H9 (cell line): ENCODE measurements around the gene KRTAP1-1. TPM values are rescaled to one million over a fixed set of nuclear protein-coding genes. Genes with fewer than 3 reads are reported as not detected.

Experiments
- DNase-seq: peaks from one replicate; pipeline ENCODE4 v3.0.0-alpha.2; 2017
- H2AFZ ChIP-seq: one replicate; pipeline ENCODE4 v1.6.1; 2013; ENCODE audit warnings: mild to moderate bottlenecking, low read length, control low read depth, moderate library complexity
- H2AK5ac ChIP-seq: 2 replicates; pipeline ENCODE4 v1.6.1; 2013; ENCODE audit warnings: low read length, control low read depth, mixed read lengths; ENCODE audit not compliant: insufficient read length
- H2BK120ac ChIP-seq: one replicate; pipeline ENCODE4 v1.6.1; 2013; ENCODE audit warnings: low read depth, mild to moderate bottlenecking, low read length, control low read depth, inconsistent platforms; ENCODE audit not compliant: poor library complexity, severe bottlenecking
- H2BK12ac ChIP-seq: 2 replicates; pipeline ENCODE4 v1.6.1; 2013; ENCODE audit warnings: low read length, control low read depth, mixed read lengths, low read depth; ENCODE audit not compliant: insufficient read length
- H2BK15ac ChIP-seq: 2 replicates; pipeline ENCODE4 v1.6.1; 2013; ENCODE audit warnings: low read depth, low read length, control low read depth
- H2BK20ac ChIP-seq: one replicate; pipeline ENCODE4 v1.6.1; 2013; ENCODE audit warnings: low read depth, mild to moderate bottlenecking, low read length, control low read depth, inconsistent platforms; ENCODE audit not compliant: poor library complexity, severe bottlenecking
- H2BK5ac ChIP-seq: 2 replicates; pipeline ENCODE4 v1.6.1; 2013; ENCODE audit warnings: low read length, control low read depth, mixed read lengths; ENCODE audit not compliant: insufficient read length
- H3K14ac ChIP-seq: 2 replicates; pipeline ENCODE4 v1.6.1; 2013; ENCODE audit warnings: low read length, control low read depth; ENCODE audit not compliant: insufficient read depth
- H3K18ac ChIP-seq: 2 replicates; pipeline ENCODE4 v1.6.1; 2013; ENCODE audit warnings: low read depth, mild to moderate bottlenecking, mixed read lengths, low read length, control low read depth; ENCODE audit not compliant: insufficient read length
- H3K23ac ChIP-seq: 2 replicates; pipeline ENCODE4 v1.6.1; 2013; ENCODE audit warnings: low read length, control low read depth, mixed read lengths, low read depth; ENCODE audit not compliant: insufficient read length
- H3K23me2 ChIP-seq: 2 replicates; pipeline ENCODE4 v1.6.1; 2013; ENCODE audit warnings: low read depth, mild to moderate bottlenecking, mixed read lengths, low read length, control low read depth; ENCODE audit not compliant: insufficient read length, poor library complexity, severe bottlenecking
- H3K27ac ChIP-seq: 2 replicates; pipeline ENCODE4 v1.5.1; 2013; ENCODE audit warnings: low read length, control low read depth, mixed read lengths, low read depth; ENCODE audit not compliant: insufficient read length
- H3K27me3 ChIP-seq: 2 replicates; pipeline ENCODE4 v1.6.1; 2013; ENCODE audit warnings: low read length, control low read depth, inconsistent platforms; ENCODE audit not compliant: insufficient read depth
- H3K4ac ChIP-seq: 2 replicates; pipeline ENCODE4 v1.6.1; 2013; ENCODE audit warnings: low read depth, mild to moderate bottlenecking, control low read depth, inconsistent platforms, low read length, moderate library complexity
- H3K4me1 ChIP-seq: 2 replicates; pipeline ENCODE4 v1.6.1; 2013; ENCODE audit warnings: low read length, control low read depth, inconsistent platforms; ENCODE audit not compliant: insufficient read depth
- H3K4me2 ChIP-seq: 2 replicates; pipeline ENCODE4 v1.6.1; 2013; ENCODE audit warnings: low read length, control low read depth, mixed read lengths; ENCODE audit not compliant: insufficient read length, insufficient read depth
- H3K56ac ChIP-seq: 2 replicates; pipeline ENCODE4 v1.6.1; 2013; ENCODE audit warnings: low read depth, mild to moderate bottlenecking, mixed read lengths, low read length, control low read depth; ENCODE audit not compliant: insufficient read length
- H3K79me1 ChIP-seq: 2 replicates; pipeline ENCODE4 v1.6.1; 2013; ENCODE audit warnings: low read depth, mild to moderate bottlenecking, moderate library complexity, low read length, control low read depth, inconsistent platforms; ENCODE audit not compliant: insufficient read depth, poor library complexity, severe bottlenecking
- H3K79me2 ChIP-seq: 2 replicates; pipeline ENCODE4 v1.6.1; 2013; ENCODE audit warnings: low read length, control low read depth, inconsistent platforms; ENCODE audit not compliant: insufficient read depth
- H3K9ac ChIP-seq: 2 replicates; pipeline ENCODE4 v1.6.1; 2013; ENCODE audit warnings: low read length, control low read depth, mixed read lengths; ENCODE audit not compliant: insufficient read length; ENCODE audit errors: extremely low read depth
- H3K9me3 ChIP-seq: one replicate; pipeline ENCODE4 v1.6.1; 2013; ENCODE audit warnings: low read depth, low read length, inconsistent platforms; ENCODE audit not compliant: control insufficient read depth
- H3T11ph ChIP-seq: one replicate; pipeline ENCODE4 v1.6.1; 2013; ENCODE audit warnings: mild to moderate bottlenecking, low read length, control low read depth, inconsistent platforms
- H4K20me1 ChIP-seq: one replicate; pipeline ENCODE4 v1.6.1; 2013; ENCODE audit not compliant: control insufficient read depth, insufficient read length, insufficient read depth
- H4K5ac ChIP-seq: 2 replicates; pipeline ENCODE4 v1.6.1; 2013; ENCODE audit warnings: low read depth, mild to moderate bottlenecking, mixed read lengths, low read length, control low read depth; ENCODE audit not compliant: insufficient read length
- H4K8ac ChIP-seq: replicated peaks from 2 replicates; pipeline ENCODE4 v1.6.1; 2013; ENCODE audit warnings: low read length, control low read depth, mixed read lengths, low read depth; ENCODE audit not compliant: insufficient read length
- H4K91ac ChIP-seq: 2 replicates; pipeline ENCODE4 v1.6.1; 2013; ENCODE audit warnings: low read depth, mild to moderate bottlenecking, moderate library complexity, mixed read lengths, low read length, control low read depth; ENCODE audit not compliant: insufficient read length
- H3K27ac Mint-ChIP-seq, 3 experiments: 2 replicates in 2 of 3; 3 replicates in 1 of 3; pipeline ENCODE4 v1.8.0; 2020 to 2021; ENCODE audit warnings: mixed read lengths in 3 of 3, mild to moderate bottlenecking in 1 of 3, moderate library complexity in 1 of 3
- H3K27me3 Mint-ChIP-seq: 2 replicates; pipeline ENCODE4 v1.8.0; 2021; ENCODE audit warnings: low read depth, mild to moderate bottlenecking, moderate library complexity, mixed read lengths
- H3K36me3 Mint-ChIP-seq, 3 experiments: 2 replicates in 2 of 3; 3 replicates in 1 of 3; pipeline ENCODE4 v1.8.0; 2020 to 2021; ENCODE audit warnings: low read depth in 3 of 3, mixed read lengths in 3 of 3; ENCODE audit not compliant: insufficient read depth in 1 of 3
- H3K4me1 Mint-ChIP-seq, 2 experiments: 2 replicates each; pipeline ENCODE4 v1.8.0; 2020; ENCODE audit warnings: mixed read lengths in 2 of 2
- H3K4me3 Mint-ChIP-seq, 2 experiments: 2 replicates in 1 of 2; 3 replicates in 1 of 2; pipeline ENCODE4 v1.8.0; 2020 to 2021; ENCODE audit warnings: mild to moderate bottlenecking in 2 of 2, mixed read lengths in 2 of 2, moderate library complexity in 1 of 2
- H3K9me3 Mint-ChIP-seq, 2 experiments: 2 replicates in 1 of 2; 3 replicates in 1 of 2; pipeline ENCODE4 v1.8.0; 2020; ENCODE audit warnings: mild to moderate bottlenecking in 2 of 2, mixed read lengths in 2 of 2, moderate library complexity in 1 of 2
- CTCF ChIP-seq: fragments of 200-600 bp; sonication (generic); conservative IDR thresholded peaks from 3 replicates; pipeline ENCODE4 v1.8.0; 2021; ENCODE audit warnings: antibody characterized with exemption, mild to moderate bottlenecking
- WGBS: extraction: QIAGEN DNeasy Blood & Tissue Kit; methylation state at CpG from one replicate; pipeline ENCODE4 v1.1.7; 2013; ENCODE audit warnings: missing lambda C conversion rate, low lambda C conversion rate, mixed read lengths; ENCODE audit not compliant: insufficient read length; ENCODE audit errors: extremely low coverage; 5-methylcytosine and 5-hydroxymethylcytosine counted together
- total RNA-seq: library from RNA; stranded (reverse); gene quantifications from 2 replicates; pipeline ENCODE4 v1.2.1, GENCODE V29; 2021

KRTAP1-1 gene
- total RNA-seq, 1 experiment from 2014 or later, result not detected

DNA sequence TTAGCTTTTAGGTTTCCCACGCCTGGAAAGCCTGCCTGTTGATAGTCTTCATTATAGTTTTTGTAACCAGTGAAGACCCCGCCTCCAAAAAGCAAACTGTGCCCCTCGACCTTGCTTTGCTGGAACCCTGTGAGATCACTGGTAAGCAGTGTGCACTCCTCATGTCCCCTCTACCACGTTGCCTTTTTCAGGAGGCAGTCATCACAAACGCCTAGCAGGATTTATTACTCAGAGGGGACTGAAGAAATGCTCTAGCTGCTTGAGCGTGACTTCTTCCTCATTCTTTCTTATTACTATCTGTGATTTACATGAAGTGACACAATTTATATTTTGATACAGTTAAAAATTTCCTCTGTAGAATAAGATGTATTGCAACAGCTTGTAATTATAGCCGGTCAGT is 25.8 kb downstream of the KRTAP1-1 start:
- no peak overlapping the region for H2AFZ ChIP-seq
- H3K4me3 Mint-ChIP-seq, result no peak overlapping the region
- peaks cover 0 to 2% of the 10 kb centered on the region in 2 experiments; a peak in 1 of 4 replicates for H3K4me1 Mint-ChIP-seq

More for the DNA sequence above, 25.8 kb downstream of the KRTAP1-1 start:
- Histone ChIP-seq H2BK5ac (no peak overlapping the region), H3K56ac (no peak overlapping the region), H3K18ac (no peak overlapping the region), H2BK15ac (no peak overlapping the region), H3K23me2 (no peaks in the 10 kb centered on the region), H2BK12ac (no peak overlapping the region), H3K4ac (no peak overlapping the region), H4K91ac (no peak overlapping the region), H3K23ac (no peak overlapping the region), H2BK120ac (no peak overlapping the region), H3K27ac (no peak overlapping the region), H2BK20ac (no peak overlapping the region), H3K9me3 (no peaks in the 10 kb centered on the region), H2AK5ac (no peak overlapping the region), H3K4me2 (no peak overlapping the region), H4K8ac (no peak overlapping the region), H3K79me1 (no peaks in the 10 kb centered on the region), H3K79me2 (no peaks in the 10 kb centered on the region), H3K14ac (no peak overlapping the region), H4K20me1 (no peaks in the 10 kb centered on the region), H3K4me1 (no peaks in the 10 kb centered on the region), H3T11ph (no peak overlapping the region), H3K27me3 (no peaks in the 10 kb centered on the region), H4K5ac (no peak overlapping the region), H3K9ac (no peak overlapping the region)
- H3K36me3 Mint-ChIP-seq, result no peaks in the 10 kb centered on the region
- TF ChIP-seq CTCF, result no peak
- WGBS, result no CpG with 5 or more reads among the region's 7 CpGs
- DNase-seq, result no peak
- H3K27me3 Mint-ChIP-seq, result no peaks in the 10 kb centered on the region
- no peak overlapping the region for H3K27ac Mint-ChIP-seq
- no peaks in the 10 kb centered on the region for H3K9me3 Mint-ChIP-seq
